ENCODE results near the gene CLEC7A.

Gene CLEC7A

GRCh38 chr12:10069976-10070375, 60.0 kb downstream of the CLEC7A start:
- Histone ChIP-seq H3K4me1 (ENCODE audit: low read depth, poor library complexity, severe bottlenecking) (peaks cover 29% of the 10 kb centered on the region), H3K27me3 (ENCODE audit: insufficient read depth, low read depth) (no peaks in the 10 kb centered on the region), H3K4me2 (no peak overlapping the region), H3K79me2 (ENCODE audit: insufficient read depth, low read depth) (no peaks in the 10 kb centered on the region), H3K9ac (no peak overlapping the region), H2AFZ (ENCODE audit: low read depth) (no peak overlapping the region), H3K4me3 (IDR thresholded peaks at IDR 0.05; ENCODE audit: insufficient read depth, low read depth, low read length) (no peak overlapping the region), H3K27ac (no peak overlapping the region), H3K36me3 (ENCODE audit: insufficient read depth) (no peaks in the 10 kb centered on the region), H4K20me1 (ENCODE audit: insufficient read depth) (no peaks in the 10 kb centered on the region)
- no peak for TF ChIP-seq CTCF (conservative IDR thresholded peaks at IDR 0.05; ENCODE audit: low read depth, low read length)

- Histone ChIP-seq H3K36me3 (ENCODE audit: insufficient read depth) (no peaks in the 10 kb centered on the region), H3K27ac (no peak overlapping the region), H4K20me1 (ENCODE audit: insufficient read depth) (no peaks in the 10 kb centered on the region), H3K4me1 (ENCODE audit: low read depth, poor library complexity, severe bottlenecking) (peaks cover 37% of the 10 kb centered on the region), H3K9ac (no peak overlapping the region), H3K27me3 (ENCODE audit: insufficient read depth, low read depth) (no peaks in the 10 kb centered on the region), H3K4me3 (IDR thresholded peaks at IDR 0.05; ENCODE audit: insufficient read depth, low read depth, low read length) (no peak overlapping the region), H2AFZ (ENCODE audit: low read depth) (no peak overlapping the region), H3K4me2 (no peak overlapping the region), H3K79me2 (ENCODE audit: insufficient read depth, low read depth) (no peaks in the 10 kb centered on the region)
- TF ChIP-seq CTCF (conservative IDR thresholded peaks at IDR 0.05; ENCODE audit: low read depth, low read length), result no peak
These were observed 60.9 kb downstream of the CLEC7A start for GRCh38 chr12:10069099-10069498.

- H4K20me1 ChIP-seq (ENCODE audit: insufficient read depth), result no peaks in the 10 kb centered on the region
- no peak overlapping the region for H2AFZ ChIP-seq (ENCODE audit: low read depth)
- no peak overlapping the region for H3K4me3 ChIP-seq (IDR thresholded peaks at IDR 0.05; ENCODE audit: insufficient read depth, low read depth, low read length)
- H3K27me3 ChIP-seq (ENCODE audit: insufficient read depth, low read depth), result no peaks in the 10 kb centered on the region
- TF ChIP-seq CTCF (conservative IDR thresholded peaks at IDR 0.05; ENCODE audit: low read depth, low read length), result no peak
- no peak overlapping the region for H3K27ac ChIP-seq
- no peak overlapping the region for H3K4me2 ChIP-seq
- no peaks in the 10 kb centered on the region for H3K36me3 ChIP-seq (ENCODE audit: insufficient read depth)
- no peak overlapping the region for H3K9ac ChIP-seq
- H3K79me2 ChIP-seq (ENCODE audit: insufficient read depth, low read depth), result no peaks in the 10 kb centered on the region
- peaks cover 37% of the 10 kb centered on the region for H3K4me1 ChIP-seq (ENCODE audit: low read depth, poor library complexity, severe bottlenecking)
These were observed 61.4 kb downstream of the CLEC7A start for GRCh38 chr12:10068644-10069043.

GRCh38 chr12:10067942-10068341, 62.1 kb downstream of the CLEC7A start:
- Histone ChIP-seq H3K9ac (no peak overlapping the region), H3K27ac (no peak overlapping the region), H3K4me3 (IDR thresholded peaks at IDR 0.05; ENCODE audit: insufficient read depth, low read depth, low read length) (no peak overlapping the region), H2AFZ (ENCODE audit: low read depth) (no peak overlapping the region), H3K27me3 (ENCODE audit: insufficient read depth, low read depth) (no peaks in the 10 kb centered on the region), H3K36me3 (ENCODE audit: insufficient read depth) (no peaks in the 10 kb centered on the region), H3K4me1 (ENCODE audit: low read depth, poor library complexity, severe bottlenecking) (peaks cover 37% of the 10 kb centered on the region), H3K79me2 (ENCODE audit: insufficient read depth, low read depth) (no peaks in the 10 kb centered on the region), H3K4me2 (no peak overlapping the region), H4K20me1 (ENCODE audit: insufficient read depth) (no peaks in the 10 kb centered on the region)
- TF ChIP-seq CTCF (conservative IDR thresholded peaks at IDR 0.05; ENCODE audit: low read depth, low read length), result no peak

Measured in KMS-11 (cell line).